Prostate gland (tissue), 2 donors: ENCODE results near the gene KRTAP5-3. TPM values are rescaled to one million over a fixed set of nuclear protein-coding genes. Genes with fewer than 3 reads are reported as not detected.

ENCODE experiments used
- DNase-seq: peaks from one replicate; pipeline ENCODE4 v3.0.0-alpha.2; 2019; ENCODE audit warnings: low spot score
- H3K27ac ChIP-seq, 2 donors: fragments of 200-600 bp; sonication (generic); 2 replicates each; pipeline ENCODE4 v1.5.1; 2017 to 2019
- H3K27me3 ChIP-seq: fragments of 200-600 bp; sonication (generic); replicated peaks from 2 replicates; pipeline ENCODE4 v1.5.1; 2019; ENCODE audit not compliant: insufficient read depth
- H3K36me3 ChIP-seq, 2 donors: fragments of 200-600 bp; sonication (generic); 1 replicate in 1 of 2; 2 replicates in 1 of 2; pipeline versions ENCODE4 v1.5.1 to v1.8.1; 2017 to 2019
- H3K4me1 ChIP-seq: fragments of 200-600 bp; sonication (generic); replicated peaks from 2 replicates; pipeline ENCODE4 v1.5.1; 2019
- H3K4me3 ChIP-seq, 2 donors: fragments of 200-600 bp; sonication (generic); 2 replicates each; pipeline ENCODE4 v1.5.1; 2017 to 2019
- H3K9me3 ChIP-seq: fragments of 200-600 bp; sonication (generic); 2 replicates; pipeline ENCODE4 v1.5.1; 2017
- CTCF ChIP-seq, 4 experiments: fragments of 200-600 bp in 2 of 4; fragments of 450-650 bp in 2 of 4; sonication (generic) in 2 of 4; IDR thresholded peaks; 1 replicate in 3 of 4; 2 replicates in 1 of 4; pipeline ENCODE4 v1.5.1; 2016 to 2019; ENCODE audit warnings: antibody characterized with exemption in 4 of 4, mild to moderate bottlenecking in 2 of 4, moderate library complexity in 2 of 4
- POLR2A ChIP-seq: fragments of 450-650 bp; IDR thresholded peaks from one replicate; pipeline ENCODE4 v1.6.1; 2016; ENCODE audit warnings: antibody characterized with exemption, mild to moderate bottlenecking
- POLR2AphosphoS5 ChIP-seq: sonication (generic); formaldehyde crosslinking; IDR thresholded peaks from one replicate; pipeline ENCODE4 v1.6.1; 2017; ENCODE audit warnings: antibody characterized with exemption
- WGBS: methylation state at CpG from one replicate; pipeline ENCODE4 v1.1.5; 2018; 5-methylcytosine and 5-hydroxymethylcytosine counted together
- intact Hi-C: fragments of 100-400 bp; cut with DNase I; formaldehyde crosslinking; loops from one replicate; pipeline ENCODE4 v1.14.2; 2022
- total RNA-seq, 2 donors: library from RNA; depleted of rRNA; stranded (reverse); fragments of >200 nt; gene quantifications; one replicate each; pipeline ENCODE4 v1.1.0, GENCODE V29; 2016

KRTAP5-3 gene
- total RNA-seq, 2 donors from 2014 or later = not detected

GRCh38 chr11:1652026-1652425 lies 43.8 kb upstream of the KRTAP5-3 start:
- TF ChIP-seq CTCF (IDR thresholded peaks at IDR 0.05) = no peak
- WGBS = 85% methylated on average over 19 of the region's 19 CpGs

GRCh38 chr11:1651411-1651980 lies 43.2 kb upstream of the KRTAP5-3 start:
- Histone ChIP-seq H3K4me3 (no peak overlapping the region), H3K36me3 (no peaks in the 10 kb centered on the region), H3K27ac (no peak overlapping the region), H3K27me3 (no peaks in the 10 kb centered on the region), H3K4me1 (no peaks in the 10 kb centered on the region), H3K9me3 (no peaks in the 10 kb centered on the region)
- intact Hi-C loops = loop anchor here (1.0 to 10.0 kb wide), 3 partner anchors 41 to 503 kb away; no protein-coding TSS in a partner anchor
- no peak for DNase-seq
- TF ChIP-seq POLR2A (no peak), CTCF (IDR thresholded peaks at IDR 0.05) (no peak), POLR2AphosphoS5 (no peak)
- 93% methylated on average over 7 of the region's 7 CpGs for WGBS

More at GRCh38 chr11:1652026-1652425, 43.8 kb upstream of the KRTAP5-3 start:
- no peak overlapping the region for H3K27ac ChIP-seq
- DNase-seq = no peak
- intact Hi-C loops = loop anchor here (5.0 to 10.0 kb wide), 2 partner anchors 40 to 503 kb away; no protein-coding TSS in a partner anchor
- no peaks in the 10 kb centered on the region for H3K9me3 ChIP-seq
- no peaks in the 10 kb centered on the region for H3K27me3 ChIP-seq
- no peaks in the 10 kb centered on the region for H3K36me3 ChIP-seq
- H3K4me3 ChIP-seq = no peak overlapping the region
- H3K4me1 ChIP-seq = no peaks in the 10 kb centered on the region

- Histone ChIP-seq H3K36me3 (no peaks in the 10 kb centered on the region), H3K27ac (no peak overlapping the region), H3K4me3 (no peak overlapping the region), H3K4me1 (no peaks in the 10 kb centered on the region), H3K27me3 (no peaks in the 10 kb centered on the region), H3K9me3 (no peaks in the 10 kb centered on the region)
- TF ChIP-seq POLR2AphosphoS5 = no peak
- intact Hi-C loops = loop anchor here (1.0 to 10.0 kb wide), 3 partner anchors 41 to 504 kb away; no protein-coding TSS in a partner anchor
- DNase-seq = no peak
- 77% methylated on average over 5 of the region's 5 CpGs for WGBS
Measured at GRCh38 chr11:1650918-1651262, 42.6 kb upstream of the KRTAP5-3 start.

- H3K4me3 ChIP-seq = no peak overlapping the region
- intact Hi-C loops = loop anchor here (5.0 to 10.0 kb wide), 2 partner anchors 42 to 505 kb away; no protein-coding TSS in a partner anchor
- no peak overlapping the region for H3K27ac ChIP-seq
- no peaks in the 10 kb centered on the region for H3K27me3 ChIP-seq
- WGBS = 54% methylated on average over 15 of the region's 15 CpGs
- no peaks in the 10 kb centered on the region for H3K4me1 ChIP-seq
- H3K9me3 ChIP-seq = no peaks in the 10 kb centered on the region
- TF ChIP-seq CTCF (IDR thresholded peaks at IDR 0.05) (no peak), POLR2AphosphoS5 (peak; percentile 10), POLR2A (no peak)
- H3K36me3 ChIP-seq = no peaks in the 10 kb centered on the region
- peak; percentile 33 for DNase-seq
Measured at GRCh38 chr11:1650034-1650917, 42.0 kb upstream of the KRTAP5-3 start.

- intact Hi-C loops = no loop called here
- no peak overlapping the region for H3K4me3 ChIP-seq
- TF ChIP-seq CTCF (IDR thresholded peaks at IDR 0.05) = no peak
- no peaks in the 10 kb centered on the region for H3K27me3 ChIP-seq
- no peak overlapping the region for H3K27ac ChIP-seq
- no peak for DNase-seq
- H3K9me3 ChIP-seq = no peaks in the 10 kb centered on the region
- H3K4me1 ChIP-seq = no peaks in the 10 kb centered on the region
- 93% methylated on average over 26 of the region's 28 CpGs for WGBS
- no peaks in the 10 kb centered on the region for H3K36me3 ChIP-seq
Measured at GRCh38 chr11:1648653-1649420, 40.6 kb upstream of the KRTAP5-3 start.
